Measurements from ENCODE around the gene ADAMTS9.

ADAMTS9 gene

DNA sequence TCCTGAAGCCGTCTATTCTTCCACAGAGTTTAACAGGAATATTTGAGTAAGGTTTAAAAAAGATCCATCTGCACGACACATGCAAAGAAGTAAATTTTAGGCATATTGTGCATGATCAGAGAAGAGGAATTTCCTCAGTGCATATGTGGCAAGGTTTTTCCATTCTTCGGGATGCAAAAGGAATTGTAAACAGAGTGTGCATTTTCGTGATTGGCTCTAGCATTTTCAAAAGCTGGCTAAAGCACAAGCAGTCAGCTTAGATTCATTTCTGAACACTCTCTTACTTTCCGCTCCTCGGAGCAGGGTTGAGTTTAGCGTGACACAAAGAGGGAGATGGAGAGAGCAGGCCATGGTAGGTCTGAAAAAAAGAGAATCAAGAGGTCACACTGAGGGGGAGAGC is 128.2 kb downstream of the ADAMTS9 start:
- H3K4me3 ChIP-seq (ENCODE audit: low read depth, low read length): no peak overlapping the region
- in situ Hi-C loops (cut with HindIII; ENCODE audit: low sequenced_read_pairs): loop anchor here (5.0 kb wide), 1 partner anchor 78 kb away; no protein-coding TSS in a partner anchor
- TF ChIP-seq, protein P1, sequence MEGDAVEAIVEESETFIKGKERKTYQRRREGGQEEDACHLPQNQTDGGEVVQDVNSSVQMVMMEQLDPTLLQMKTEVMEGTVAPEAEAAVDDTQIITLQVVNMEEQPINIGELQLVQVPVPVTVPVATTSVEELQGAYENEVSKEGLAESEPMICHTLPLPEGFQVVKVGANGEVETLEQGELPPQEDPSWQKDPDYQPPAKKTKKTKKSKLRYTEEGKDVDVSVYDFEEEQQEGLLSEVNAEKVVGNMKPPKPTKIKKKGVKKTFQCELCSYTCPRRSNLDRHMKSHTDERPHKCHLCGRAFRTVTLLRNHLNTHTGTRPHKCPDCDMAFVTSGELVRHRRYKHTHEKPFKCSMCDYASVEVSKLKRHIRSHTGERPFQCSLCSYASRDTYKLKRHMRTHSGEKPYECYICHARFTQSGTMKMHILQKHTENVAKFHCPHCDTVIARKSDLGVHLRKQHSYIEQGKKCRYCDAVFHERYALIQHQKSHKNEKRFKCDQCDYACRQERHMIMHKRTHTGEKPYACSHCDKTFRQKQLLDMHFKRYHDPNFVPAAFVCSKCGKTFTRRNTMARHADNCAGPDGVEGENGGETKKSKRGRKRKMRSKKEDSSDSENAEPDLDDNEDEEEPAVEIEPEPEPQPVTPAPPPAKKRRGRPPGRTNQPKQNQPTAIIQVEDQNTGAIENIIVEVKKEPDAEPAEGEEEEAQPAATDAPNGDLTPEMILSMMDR (IDR thresholded peaks at IDR 0.05; ENCODE audit: low read depth, low read length, missing control alignments): no peak
- no peak for DNase-seq (ENCODE audit: low read depth)

DNA sequence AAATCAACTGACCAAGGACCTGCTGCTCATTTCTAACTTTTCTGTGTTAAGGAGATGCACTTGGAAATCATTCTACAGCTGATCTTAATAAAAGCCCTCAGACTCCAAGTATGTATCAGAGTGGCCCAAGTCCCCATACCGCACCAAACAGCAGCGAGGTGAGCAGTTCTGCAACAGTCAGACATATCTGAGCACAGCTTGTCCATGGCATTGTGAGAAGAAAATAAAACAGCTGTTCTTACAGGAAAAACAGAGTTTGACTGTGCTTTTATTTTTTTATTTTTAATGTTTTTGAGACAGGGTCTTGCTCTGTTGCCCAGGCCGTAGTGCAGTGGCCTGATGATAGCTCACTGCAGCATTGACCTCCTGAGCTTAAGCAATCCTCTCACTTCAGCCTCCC is 131.8 kb downstream of the ADAMTS9 start:
- H3K4me3 ChIP-seq (ENCODE audit: low read depth, low read length): no peak overlapping the region
- in situ Hi-C loops (cut with HindIII; ENCODE audit: low sequenced_read_pairs): loop anchor here (5.0 kb wide), 1 partner anchor 81 kb away; no protein-coding TSS in a partner anchor
- TF ChIP-seq, protein P1 (IDR thresholded peaks at IDR 0.05; ENCODE audit: low read depth, low read length, missing control alignments): no peak
- no peak for DNase-seq (ENCODE audit: low read depth)

DNA sequence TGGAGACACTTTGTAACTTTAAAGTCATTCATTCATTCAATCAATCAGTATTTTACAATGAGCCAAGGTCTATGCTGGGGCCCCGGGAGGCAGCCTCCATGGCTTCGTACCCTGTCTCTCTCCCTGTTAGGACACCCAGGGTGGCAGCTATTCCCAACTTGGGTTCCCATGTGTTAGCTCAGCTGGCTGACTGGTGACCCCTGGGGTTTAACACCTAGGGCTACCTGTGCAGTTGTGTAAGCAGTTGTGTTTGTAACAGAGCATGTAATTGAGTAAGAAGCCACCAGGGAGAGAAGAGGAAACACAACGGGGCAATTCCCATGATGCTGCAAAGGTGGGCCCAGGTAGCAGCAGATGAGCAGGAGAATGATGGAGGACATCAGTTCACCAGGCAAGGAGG is 132.4 kb downstream of the ADAMTS9 start:
- TF ChIP-seq, protein P1 (IDR thresholded peaks at IDR 0.05; ENCODE audit: low read depth, low read length, missing control alignments): no peak
- DNase-seq (ENCODE audit: low read depth): no peak
- in situ Hi-C loops (cut with HindIII; ENCODE audit: low sequenced_read_pairs): loop anchor here (5.0 kb wide), 1 partner anchor 82 kb away; no protein-coding TSS in a partner anchor
- H3K4me3 ChIP-seq (ENCODE audit: low read depth, low read length): no peak overlapping the region

DNA sequence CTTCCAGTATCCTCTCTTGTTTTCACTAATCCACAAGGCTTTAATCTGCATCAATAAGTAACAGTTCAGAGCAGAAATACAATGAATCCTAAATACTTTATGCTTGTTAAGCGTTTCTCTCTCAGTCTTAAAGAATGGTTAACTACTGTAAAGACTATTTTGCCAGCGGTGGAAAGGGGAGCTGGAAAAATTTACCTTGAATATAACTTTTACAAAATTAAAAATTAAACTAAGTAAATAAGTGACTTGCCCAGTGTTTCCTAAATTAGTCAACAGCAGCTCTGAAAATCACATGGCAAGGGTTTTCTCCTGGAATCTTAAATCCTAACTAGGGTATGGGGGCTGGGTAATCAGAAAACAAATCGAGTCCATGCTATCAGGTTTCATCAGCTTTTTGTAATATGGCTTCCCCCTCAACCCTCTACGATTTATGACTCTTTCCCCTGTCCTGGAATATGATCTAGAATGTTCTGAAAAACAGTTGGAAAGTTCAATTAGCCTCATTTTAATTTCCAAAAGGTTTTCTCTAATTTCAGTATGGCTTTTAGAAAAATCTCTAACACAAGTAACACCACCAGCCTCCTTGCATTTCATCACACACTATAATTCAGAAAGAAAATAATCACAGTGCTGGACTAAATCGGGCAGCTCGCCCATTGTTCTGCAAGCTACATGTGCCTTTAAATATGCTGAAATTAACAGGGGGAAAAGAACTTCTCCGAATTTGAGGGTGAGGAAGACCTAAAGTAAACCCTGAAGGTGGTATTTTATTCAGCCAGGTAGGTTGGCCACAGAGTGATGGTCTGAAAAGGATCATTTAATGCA is 133.5 kb downstream of the ADAMTS9 start:
- in situ Hi-C loops (cut with HindIII; ENCODE audit: low sequenced_read_pairs): no loop called here
- no peak for DNase-seq (ENCODE audit: low read depth)
- no peak overlapping the region for H3K4me3 ChIP-seq (ENCODE audit: low read depth, low read length)
- TF ChIP-seq, protein P1 (IDR thresholded peaks at IDR 0.05; ENCODE audit: low read depth, low read length, missing control alignments): no peak

DNA sequence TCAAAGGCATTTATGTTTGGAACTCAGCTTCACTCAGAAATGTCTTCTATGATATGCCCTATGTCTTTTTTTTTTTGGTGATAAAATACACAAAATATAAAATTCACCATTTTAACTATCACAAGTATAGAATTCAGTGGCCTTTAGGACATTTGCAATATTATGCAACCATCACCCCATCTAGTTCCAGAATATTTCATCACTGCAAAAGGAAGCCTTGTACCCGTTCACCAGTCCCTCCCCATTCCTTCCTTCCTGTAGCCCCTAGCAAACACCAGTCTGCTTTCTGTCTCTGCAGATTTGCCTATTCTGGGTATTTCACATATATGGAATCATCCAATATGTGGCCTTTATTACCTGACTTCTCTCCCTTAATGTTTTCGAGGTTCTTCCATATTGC is 134.8 kb downstream of the ADAMTS9 start:
- H3K4me3 ChIP-seq (ENCODE audit: low read depth, low read length): no peak overlapping the region
- in situ Hi-C loops (cut with HindIII; ENCODE audit: low sequenced_read_pairs): no loop called here
- DNase-seq (ENCODE audit: low read depth): no peak
- TF ChIP-seq, protein P1 (IDR thresholded peaks at IDR 0.05; ENCODE audit: low read depth, low read length, missing control alignments): no peak

DNA sequence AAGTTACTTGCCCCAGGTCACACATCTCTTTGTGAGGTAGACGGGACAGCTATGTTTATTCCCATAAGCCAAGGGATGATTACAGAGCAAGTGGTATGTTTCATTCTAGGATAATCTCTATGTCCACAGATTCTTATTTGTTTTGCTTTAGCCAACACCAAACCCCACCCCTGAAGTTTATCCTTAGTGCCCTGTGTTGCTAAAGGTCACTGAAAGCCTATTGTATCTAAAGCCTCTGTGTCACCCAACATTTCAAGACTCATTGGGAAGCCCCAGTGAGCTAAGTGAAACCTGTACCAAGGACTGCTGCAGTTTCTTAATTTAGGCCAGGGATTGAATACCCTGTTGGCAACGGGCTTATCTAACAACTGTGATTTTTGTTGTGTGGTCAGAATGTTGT is 135.6 kb downstream of the ADAMTS9 start:
- no peak for DNase-seq (ENCODE audit: low read depth)
- in situ Hi-C loops (cut with HindIII; ENCODE audit: low sequenced_read_pairs): no loop called here
- TF ChIP-seq, protein P1 (IDR thresholded peaks at IDR 0.05; ENCODE audit: low read depth, low read length, missing control alignments): no peak

More for the DNA sequence above, 135.6 kb downstream of the ADAMTS9 start:
- H3K4me3 ChIP-seq (ENCODE audit: low read depth, low read length): no peak overlapping the region
